ENCODE results near the gene BAHCC1.

BAHCC1 gene

DNA sequence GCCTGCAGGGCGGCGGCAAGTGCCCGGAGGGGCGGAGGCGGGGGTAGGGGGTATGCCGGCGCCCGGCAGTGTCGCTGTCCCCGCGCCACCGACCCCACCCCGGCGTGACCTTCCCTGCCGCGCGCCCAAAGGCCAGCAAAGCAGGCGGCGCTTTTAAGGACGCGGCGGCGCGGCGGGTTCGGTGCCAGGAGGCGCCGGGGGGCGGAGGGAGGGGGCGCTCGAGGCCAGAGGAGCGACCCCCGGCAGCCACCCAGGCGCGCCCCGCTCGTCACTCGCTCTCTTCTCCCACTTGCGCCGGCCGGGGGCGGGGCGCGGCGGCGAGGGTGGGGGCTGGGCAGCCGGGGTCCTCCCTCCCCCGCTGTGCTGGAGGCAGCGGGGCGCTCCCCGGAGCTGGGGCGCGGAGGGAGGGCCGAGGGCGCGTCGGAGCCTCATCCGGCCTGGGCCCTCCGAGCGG lies 8.6 kb upstream of the BAHCC1 start:
- no peak for DNase-seq (ENCODE audit: low read depth)

DNA sequence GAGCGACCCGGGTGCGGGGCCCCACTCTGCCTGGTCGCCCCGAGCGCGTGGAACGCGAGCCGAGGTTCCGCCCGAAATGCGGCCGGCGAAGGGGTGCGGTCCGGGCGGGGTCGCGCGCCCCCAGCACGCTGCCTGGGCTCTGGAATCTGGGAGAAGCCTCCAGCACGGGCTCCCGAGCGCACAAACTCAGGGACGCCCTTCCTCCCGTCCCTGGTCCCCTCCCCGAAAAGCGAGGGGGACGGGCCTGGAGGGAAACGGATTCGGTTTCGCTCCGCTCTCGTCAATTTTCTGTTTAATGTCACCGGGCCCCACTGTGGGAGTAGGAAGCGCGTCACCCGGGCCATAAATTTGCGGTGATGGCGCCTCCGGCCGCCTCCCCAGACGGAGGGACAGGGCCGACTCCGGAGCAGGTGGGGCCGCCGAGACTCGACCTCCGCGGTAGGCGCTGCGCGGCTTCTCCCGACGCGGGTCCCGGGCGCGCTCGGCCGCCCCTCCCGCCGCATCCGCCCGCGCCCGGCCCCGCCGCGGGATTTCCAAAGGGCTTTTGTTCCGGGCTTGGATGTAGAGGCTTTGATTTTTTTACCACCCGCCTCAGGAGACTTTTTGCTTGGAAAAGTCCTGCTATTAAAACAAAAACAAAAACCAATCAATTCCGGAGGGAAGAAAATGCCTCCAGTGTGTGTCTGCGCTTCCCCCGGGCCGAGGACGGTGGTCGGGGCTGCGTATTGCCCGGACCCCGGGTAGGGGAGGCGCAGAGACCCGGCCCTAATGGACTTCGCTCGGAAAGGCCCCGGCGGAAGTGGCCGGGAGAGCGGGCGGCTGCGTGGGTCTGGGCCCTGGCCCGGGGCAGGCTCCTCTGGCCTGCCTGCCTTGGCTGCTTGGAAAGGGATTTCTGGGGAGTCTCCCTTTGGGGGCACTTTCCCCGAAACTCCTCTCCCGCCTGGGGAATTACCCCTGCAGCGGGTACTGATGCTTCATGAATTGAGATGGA lies 7.9 kb upstream of the BAHCC1 start:
- DNase-seq (ENCODE audit: low read depth) = no peak

DNA sequence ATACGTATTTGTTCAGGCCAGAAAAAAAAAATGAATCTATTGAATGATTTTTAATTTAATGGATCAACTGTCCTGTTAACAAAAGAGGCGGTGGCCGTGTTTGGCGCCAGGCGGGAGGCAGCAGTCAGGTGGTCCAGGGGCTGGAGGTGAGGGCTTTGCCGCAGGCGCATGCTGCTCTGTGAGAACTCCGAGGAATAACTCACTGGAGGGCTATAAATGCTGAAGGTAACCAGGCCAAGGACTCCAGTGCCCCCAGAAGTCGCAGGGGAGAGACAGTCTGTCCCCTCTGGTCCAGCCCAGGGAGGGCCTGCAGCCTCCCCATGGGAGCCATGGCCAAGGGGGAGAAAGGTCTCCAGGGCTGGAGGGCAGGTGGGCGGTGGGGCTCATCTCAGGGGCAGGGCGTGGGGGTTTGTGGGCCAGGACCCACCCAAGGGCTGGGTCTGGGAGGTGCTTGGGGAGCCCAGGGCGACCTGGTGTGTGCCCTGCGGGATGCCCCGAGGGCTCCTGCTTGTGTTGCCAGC lies 7.1 kb upstream of the BAHCC1 start:
- no peak for DNase-seq (ENCODE audit: low read depth)

DNA sequence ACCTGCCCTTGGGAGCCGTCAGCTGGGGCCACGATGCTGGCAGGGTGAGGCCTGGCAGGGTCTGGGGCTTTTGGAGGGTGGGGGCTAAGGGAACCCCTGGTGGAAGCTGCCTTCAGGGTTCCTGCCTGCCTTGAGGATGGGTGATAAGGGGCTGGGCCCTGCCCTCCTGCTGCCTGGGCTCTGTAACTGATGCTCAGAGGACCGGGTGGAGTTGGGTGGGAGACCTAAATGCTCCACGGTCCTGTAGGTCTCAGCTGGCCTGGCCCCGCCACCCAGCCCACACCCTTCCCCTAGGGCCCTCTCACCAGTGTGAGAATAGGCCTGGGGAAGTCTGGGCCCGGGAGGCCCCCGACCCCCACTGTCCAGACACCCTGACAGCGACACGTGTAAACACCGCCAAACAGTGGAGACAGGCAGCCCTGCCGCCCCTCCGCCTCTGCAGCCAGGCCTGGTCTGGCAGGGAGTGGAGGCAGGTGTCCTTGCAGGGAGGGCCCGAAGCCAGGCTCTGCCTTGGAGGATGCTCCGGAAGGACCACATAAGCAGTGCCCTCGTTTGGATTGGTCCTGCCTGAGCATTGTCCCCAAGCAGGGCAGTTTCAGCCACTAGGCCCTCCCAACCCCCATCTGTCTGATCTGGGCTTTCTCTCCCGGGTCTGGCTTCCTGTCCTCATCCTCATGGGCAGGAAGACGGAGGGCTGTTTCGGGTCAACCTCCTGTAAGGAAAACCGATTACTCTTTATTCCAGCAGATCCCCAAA lies 6.5 kb upstream of the BAHCC1 start:
- DNase-seq (ENCODE audit: low read depth) = no peak

DNA sequence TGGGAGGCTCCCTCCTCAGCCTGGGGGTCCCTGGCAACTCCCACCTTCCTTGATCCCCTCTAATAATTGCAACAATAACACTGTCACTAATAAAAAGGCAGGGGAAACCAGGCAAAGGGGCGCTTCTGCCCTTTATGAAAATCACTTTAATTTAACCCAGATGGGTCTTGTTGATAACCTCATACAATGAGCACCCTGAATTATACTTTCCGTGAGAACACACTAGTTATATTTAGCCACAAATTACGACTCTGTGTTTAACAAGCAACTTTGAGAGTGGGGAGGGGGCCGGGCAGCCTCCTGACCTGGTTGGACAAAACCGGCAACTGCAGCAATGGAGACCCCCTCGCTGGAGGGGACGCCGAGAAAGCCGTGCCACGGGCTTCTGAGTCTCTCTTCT lies 5.7 kb upstream of the BAHCC1 start:
- no peak for DNase-seq (ENCODE audit: low read depth)

DNA sequence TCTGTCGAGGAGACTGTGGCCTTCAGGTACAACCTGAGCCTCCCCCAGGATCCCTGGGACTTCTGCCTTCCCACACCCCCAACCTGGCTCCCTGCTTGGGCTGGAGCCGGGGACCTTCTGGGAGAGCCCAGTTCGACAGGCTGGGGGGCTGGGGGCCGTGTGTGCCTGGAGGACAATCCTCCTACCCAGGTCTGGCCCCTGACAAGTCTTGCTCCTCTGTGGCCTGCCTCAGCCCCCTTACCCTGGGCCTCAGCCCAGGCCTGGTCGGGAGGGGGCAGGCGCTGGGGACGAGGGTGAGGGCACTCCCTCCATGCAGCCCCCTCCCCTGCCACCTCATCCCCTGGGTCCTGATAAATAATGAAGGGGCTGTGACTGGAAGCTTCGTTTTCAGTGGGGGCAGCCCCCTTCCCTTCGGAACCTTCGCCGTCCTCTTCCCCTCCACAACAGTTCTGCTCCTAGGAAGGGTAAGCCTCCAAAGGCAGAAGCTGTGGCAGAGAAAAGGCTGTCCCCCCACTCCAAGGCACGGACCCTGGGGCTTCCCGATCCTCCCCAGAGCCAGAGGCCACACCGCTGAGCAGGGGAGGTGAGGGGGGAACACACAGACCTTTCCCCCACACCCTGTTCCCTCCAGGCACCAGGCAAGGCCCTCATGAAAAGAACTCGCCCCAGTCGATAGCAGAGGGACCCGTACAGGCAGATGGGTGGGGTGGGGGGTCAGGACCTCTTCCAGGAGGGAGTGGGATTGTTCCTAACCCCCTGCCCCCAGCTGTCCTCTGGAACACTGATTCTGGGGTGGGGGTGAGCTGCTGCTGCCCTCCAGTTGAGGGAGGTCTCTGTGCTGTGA lies 5.0 kb upstream of the BAHCC1 start:
- DNase-seq (ENCODE audit: low read depth) = no peak

DNA sequence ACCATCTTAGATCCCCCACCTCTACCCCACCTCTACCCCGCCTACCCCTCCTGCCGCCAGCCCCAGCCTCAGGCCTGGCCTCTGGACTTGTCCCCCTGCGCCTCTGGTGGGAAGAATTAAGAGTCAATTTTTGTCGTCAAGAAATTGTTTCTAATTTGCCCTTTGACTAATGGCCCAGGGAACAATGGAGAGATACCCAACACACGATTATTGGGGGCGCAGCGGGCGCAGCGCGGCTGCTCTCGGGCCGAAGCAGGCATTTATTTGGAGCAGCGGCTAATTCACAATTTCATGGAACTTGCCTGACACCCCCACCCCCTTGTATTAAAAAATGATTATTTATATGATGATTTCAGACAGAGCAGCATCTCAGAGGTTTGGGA lies 4.4 kb upstream of the BAHCC1 start:
- DNase-seq (ENCODE audit: low read depth) = no peak

DNA sequence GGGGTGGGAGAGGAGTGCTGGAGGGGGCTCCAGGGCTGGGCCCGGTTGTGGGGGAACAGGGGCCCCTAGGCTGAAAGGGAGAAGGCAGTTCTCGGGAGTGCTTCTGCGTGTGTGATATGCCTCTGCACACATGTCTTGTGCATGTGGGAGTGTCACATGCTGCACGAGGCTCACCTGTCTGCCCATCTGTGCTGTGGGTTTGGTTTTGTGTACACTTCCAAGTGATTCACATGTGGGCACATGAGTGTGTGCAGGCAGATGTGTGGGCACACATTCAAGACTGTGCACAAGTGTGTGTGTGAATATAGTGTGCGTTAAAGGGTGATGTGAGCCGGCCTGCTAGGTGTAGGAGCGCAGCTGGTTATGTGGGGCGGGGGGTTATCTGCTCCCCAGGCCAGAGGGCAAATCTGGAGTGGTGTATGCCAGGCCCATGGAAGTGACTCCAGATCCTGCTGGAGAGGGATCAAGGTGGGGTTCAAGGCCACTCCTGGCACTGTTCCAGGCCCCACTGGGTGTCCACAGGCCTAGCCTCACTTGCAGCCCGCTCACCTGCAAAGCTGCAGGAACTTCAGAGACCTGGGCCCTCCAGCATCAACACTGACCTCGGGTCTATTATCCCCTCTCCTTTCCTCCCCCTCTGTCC lies 3.8 kb upstream of the BAHCC1 start:
- DNase-seq (ENCODE audit: low read depth) = no peak

DNA sequence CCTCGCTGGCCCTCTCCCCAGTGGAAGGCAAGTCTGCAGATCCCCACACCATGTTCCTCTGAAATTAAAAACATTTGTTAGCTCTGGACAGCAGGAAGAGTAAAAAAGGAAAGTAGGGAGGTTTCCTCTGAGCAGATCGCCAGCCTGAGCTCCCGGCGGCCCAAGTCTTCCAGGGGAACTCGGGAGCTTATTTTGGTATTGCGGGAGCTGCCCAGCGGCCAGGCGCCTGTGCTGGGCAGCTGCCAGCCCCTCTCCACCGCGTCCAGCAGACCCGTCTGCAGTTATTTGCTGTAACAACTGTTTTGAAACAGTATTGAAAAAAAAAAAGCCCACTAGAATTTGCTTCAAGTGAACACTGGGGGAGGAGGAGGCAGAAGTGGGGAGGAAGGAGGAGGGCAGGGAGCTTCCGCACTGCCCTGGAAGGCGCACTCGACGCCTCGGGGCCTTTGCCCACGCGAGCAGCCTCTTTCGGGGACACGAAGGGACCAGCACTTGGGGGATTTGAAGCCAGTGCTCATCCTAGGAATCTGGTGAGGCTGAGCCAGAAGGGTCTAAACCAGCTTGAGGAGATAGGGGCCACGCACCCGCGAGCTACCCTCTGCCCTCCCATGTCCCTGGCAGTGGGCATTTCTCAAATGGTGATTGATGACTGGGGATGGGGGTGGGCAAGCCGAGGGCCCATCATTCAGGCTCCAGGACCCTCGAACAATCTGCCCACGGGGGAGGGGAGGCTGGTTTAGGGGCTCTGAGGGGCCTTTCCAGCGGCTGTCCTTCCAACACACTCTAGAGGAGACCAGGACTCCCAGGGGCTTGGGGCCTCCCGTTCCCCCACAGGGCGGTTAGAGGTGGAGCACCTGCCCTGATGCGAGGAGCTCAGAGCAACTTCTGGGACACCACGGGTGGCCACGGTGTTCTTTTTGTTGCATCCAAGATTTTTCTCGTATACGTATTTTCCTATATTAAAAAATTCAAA lies 3.0 kb upstream of the BAHCC1 start:
- no peak for DNase-seq (ENCODE audit: low read depth)

DNA sequence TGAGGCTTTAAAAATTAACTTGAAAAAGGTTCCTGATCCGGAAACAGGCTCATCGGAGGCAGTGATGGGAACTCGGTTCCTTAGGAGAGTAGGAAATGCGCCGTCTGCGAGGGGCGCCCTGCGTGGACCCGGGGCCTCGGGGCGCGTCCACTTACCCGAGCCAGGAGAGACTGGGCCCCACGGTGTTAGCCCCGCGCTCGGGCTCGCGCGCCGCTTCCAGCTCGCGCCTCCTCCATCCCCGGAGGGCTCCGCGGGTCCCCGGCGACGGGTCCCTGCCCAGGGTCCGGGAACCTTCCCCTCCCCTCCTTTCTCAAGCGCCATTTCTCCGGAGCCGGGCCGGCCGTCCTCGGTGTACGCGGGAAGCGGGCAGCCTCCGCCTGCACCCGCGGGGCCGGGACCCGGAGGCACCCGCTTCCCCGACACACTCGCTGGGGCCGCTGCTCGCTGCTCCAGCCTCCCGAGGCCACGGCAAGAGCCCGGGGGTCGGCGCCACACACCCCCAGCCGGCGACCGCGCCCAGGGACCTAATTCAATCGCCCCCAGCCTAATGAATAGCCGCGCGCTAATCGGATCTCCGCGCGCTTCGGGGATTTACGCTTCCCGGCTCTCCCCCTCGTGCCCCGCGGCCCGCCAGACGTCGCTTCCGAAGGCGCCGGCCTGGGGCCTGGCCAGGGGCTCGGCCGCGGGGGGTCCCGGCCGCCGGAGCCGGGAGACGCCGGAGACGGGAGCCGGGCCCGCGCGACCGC lies 2.2 kb upstream of the BAHCC1 start:
- DNase-seq (ENCODE audit: low read depth) = no peak

DNA sequence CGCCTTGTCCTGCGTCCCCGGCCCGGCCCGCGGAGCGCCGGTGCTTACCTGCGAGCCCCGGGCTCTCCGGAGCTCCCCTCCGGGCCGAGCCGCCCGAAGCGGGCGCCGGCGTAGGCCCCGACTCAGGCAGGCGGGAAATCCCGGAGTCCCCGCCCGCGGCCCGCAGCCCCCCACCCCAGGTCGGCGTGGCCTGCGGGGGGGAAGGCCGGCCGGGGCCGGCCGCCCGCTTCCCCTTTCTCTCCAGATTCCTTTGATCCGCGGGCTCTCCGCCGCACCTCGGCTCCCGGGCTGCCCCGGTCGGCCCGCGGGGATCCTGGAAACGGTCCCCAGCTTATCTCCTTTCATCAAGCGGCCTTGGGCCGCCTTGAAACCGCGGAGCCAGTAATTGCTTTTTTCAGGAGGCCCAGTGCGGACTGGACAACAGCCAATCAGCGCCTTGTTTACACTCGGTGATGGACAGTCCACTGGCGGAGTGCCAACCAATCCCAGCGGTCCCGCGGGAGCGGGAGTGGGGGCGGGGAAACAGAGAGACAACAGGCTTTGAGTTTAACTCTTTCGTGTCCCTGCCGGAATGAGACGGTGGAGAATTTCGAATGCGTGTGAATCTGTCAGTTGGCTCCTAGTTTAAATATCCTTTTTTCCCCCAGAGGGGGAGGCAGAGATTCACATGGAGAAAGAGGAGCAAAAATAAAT lies 1.4 kb upstream of the BAHCC1 start:
- DNase-seq (ENCODE audit: low read depth) = no peak

DNA sequence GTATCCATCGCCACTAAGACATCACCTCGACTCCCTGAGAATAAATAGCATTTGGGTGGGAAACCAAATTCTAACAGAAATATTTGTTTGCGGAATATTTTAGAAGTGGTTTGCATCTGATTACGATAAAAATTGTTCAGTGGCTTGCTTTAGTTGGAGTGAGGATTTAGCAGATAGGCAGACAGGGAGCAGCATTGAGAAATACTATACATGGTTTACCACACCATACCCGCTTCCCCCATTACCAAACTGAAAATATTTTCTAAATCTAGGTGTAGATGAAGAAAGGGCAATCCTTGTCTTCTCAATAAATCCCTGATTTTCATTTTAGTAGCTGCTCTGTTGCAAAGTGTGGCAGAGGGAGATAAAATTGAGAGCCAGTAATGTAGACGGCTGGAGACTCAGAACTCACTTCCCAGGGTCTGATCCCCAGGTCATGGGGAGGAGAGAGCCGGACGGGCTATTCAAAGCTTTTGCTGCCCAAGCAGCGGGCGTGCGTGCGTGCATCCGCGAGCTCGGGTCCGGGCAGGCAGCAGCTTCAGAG lies 808 bp upstream of the BAHCC1 start:
- DNase-seq (ENCODE audit: low read depth) = no peak

DNA sequence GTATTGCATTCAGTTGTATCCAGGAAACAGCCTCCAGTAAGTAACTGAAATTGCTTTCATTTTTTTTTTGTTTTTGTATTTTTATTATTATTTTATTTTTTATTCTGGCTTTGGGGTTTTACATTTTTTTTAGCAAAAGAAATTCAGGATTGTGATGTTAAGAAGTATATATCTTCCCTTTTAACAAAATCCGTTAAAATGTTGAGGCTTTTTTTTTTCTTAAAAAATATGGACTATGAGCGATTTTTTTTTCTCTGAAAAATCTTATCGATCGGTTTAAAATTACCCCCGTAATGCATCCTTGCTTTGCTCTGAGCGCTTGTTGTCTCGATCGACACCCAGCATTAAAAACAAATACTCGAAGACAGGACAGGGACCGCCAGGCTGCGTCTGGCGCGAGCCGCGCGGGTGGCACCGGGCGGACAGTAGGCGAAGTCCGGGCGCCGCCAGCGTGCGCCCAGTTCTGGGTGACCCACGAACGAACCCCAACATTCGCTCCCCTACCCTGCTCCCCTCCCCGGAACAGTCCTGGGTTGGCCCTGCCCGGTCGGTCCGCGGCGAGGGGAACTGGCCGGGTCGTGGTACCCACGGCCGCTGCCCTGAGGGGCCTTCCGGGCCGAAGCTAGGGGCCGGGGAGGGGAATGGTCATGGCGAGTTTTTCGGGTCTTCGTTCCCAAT lies 482 bp downstream of the BAHCC1 start:
- no peak for DNase-seq (ENCODE audit: low read depth)

DNA sequence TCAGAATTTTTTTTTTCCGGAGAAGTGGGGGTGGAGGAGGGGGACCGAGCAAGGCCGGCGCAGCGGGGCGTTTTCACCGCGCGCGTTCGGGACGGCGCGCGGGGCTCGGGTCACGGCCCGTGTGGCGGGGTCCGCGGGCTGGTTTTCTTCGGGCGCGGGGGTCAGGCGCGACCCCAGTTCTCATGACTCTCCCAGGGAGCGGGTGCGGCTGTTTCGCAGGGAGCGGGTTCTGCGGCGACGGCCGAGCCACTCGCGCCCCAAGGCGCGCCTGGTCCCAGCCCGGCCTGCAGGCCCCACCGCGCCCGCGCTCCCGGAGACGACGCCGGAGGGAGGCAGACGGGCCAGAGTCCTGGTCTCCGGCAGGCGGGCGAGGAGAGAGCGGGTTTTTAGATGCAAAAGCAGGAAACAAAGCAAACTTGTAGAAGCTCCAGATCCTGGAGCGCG lies 1.0 kb downstream of the BAHCC1 start:
- no peak for DNase-seq (ENCODE audit: low read depth)

DNA sequence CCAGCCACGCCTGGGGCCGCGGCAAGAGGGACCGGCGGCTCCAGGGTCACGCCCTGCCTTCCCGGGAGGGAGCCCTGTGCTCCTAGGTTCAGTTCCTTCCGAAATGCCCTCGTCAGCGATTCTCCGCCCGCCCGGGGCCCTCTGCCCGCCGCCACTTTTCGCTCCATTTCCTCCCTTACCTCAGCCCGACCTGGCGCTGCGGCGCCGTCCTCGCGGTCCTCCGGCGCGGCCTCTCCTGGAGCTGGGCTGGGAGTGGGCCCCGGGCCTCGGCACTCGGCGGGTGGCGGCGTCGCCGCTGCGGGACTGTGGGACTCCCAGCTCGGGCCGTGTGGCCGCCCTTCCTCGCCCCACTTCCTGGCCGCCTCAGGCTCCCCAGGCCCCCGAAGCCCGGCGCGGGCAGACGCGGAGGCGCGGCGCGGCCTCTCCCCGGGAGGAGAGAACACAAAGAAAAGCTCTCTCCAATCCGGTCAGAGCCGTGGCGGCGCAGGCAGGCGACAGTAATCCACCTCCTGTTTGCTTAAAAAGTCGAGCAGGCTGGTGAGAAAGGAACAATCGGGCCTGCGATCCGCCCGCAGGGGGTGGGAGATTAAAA lies 1.6 kb downstream of the BAHCC1 start:
- no peak for DNase-seq (ENCODE audit: low read depth)

DNA sequence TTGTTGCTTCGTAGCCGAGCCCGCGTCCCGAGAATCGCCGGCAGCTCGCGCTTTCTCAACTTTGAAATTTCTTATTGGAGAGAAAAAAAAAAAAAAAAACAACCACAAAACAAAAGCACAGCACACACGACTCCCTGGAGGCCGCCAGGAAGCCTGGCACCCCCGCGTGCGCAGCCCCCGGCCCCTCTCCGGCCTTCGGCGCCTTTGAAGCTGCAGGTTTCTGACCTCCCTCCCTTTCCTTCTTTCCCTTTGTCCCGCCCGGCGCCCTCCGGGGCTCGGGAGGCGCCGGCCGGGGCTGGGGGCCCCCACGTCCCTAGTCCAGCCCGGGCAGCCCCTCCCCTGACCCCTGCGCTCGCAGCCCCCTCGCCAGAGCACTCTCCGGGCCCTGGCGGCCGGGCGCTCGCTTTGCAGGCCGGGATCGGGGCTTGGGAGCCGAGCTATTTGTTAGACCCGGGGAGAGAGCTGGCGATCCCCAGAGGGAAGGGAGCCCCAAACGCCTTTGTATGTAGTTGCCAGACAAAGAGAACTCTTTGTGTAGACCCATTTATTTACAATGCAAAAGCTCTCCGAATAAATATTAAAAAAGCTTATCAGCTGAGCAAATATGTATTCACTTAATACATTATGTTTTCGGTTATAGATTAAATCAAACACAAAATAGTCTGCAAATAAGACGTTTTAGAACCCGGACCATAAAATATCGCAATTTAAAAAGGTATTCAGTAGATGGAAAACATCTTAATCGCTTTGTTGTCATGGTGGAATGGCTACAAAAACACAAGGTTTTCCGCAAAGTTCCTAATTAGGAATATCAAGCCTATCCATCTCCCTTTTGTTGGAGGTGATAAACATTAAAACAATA lies 2.3 kb downstream of the BAHCC1 start:
- DNase-seq (ENCODE audit: low read depth) = no peak
